GM19467 (cell line): ENCODE measurements around the gene NXPE3.
A peak's percentile ranks its signal among the peaks of the same experiment; 100 is the strongest.

ENCODE experiments used
- ATAC-seq: cut with Tn5 transposase; IDR thresholded peaks from one replicate; pipeline ENCODE4 v1.9.1; 2021; ENCODE audit warnings: mild to moderate bottlenecking, moderate library complexity; ENCODE audit not compliant: unreplicated experiment

The NXPE3 gene

DNA sequence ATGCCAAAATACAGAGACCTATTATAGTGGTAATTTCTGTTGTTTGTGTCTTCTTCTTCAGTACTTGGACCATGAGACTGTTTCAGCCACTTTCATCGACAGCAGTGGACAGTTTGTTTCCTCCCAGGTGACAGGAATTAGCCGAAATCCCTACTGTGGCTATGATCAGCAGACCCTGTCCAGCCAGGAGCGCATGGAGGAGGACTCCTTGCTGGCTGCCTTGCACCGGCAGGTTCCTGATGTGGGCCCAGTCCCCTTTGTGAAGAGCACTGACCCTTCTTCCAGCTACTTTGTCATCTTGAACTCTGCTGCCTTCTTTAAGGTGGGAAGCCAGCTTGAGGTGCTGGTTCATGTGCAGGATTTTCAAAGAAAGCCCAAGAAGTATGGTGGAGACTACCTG, 22.2 kb downstream of the NXPE3 start:
- no peak for ATAC-seq

DNA sequence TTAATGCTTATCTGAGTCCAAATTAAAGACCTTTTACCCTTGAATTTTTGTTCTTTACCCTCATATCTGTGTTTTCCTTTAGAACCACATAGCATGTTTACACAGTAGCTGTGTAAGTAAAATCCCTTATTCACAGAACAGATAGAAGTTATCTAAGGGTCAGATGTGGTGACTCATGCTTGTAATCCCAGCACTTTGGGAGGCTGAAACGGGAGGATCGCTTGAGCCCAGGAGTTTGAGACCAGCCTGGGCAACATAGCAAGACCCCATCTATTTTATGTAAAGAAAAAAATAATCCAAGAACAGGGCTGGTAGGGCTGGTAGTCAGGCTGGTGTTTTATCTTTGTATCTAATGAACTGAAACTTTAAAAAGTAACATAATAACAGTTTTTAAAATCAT, 23.2 kb downstream of the NXPE3 start:
- no peak for ATAC-seq

DNA sequence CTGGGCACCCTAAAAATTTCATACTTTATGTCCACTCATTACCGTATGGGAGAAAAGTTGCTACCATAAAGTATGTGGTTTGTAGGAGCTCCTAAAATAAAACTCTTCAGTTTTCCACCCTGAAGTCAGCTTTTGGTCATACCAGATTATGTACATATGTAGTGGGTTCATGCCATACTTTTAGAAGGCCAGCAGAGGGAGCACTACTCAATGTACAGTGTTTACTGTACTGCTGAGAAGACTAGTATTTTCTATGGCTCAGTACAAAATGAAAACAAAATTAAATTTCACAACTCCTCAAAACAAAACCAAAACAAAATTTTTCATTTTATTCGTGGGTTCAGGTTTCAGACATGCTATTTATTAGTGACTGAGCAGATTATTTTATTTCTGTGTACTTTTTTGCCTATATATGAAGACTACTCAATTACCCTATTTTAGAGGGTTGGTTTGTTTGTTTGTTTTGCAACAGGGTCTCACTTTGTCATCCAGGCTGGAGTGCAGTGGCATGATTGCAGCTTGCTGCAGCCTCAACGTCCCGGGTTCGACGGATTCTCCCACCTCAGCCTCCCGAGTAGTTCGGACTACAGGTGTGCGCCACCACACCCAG, 24.3 kb downstream of the NXPE3 start:
- ATAC-seq = peak; percentile 92

DNA sequence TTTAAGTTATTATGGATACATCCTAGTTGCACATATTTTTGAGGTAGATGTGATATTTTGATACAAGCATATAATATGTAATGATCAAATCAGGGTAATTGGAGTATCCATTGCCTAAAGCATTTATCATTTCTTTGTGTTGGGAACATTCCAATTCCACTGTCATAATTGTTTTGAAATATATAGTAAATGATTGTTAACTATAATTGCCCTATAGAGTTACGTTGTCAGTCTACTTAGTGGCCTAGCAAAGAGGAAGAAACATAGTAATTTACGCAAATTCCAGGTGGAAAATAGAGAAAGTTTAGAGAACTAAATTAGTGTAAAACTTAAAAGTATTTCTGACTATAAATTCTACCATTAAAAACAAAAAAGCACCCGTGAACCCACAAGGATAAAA, 24.9 kb downstream of the NXPE3 start:
- no peak for ATAC-seq

DNA sequence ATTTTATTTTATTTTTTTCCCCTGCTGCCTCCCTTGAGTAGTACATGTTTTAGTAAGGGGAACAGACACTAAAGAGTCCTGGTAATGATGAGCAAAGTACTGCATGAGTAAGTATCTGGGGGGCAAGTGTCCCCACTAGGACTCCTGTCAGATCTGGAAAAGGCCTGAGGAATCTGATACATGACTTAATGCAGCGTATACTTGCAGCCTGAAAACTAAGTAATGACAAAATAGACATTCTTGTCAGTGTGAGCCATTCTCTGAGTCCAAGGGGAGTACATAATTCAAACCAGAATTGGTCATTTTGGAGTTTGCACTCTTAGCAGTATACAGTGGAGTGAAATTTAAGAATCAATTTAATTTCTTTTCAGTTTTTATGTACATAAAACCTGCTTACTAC, 27.5 kb downstream of the NXPE3 start:
- ATAC-seq = no peak

DNA sequence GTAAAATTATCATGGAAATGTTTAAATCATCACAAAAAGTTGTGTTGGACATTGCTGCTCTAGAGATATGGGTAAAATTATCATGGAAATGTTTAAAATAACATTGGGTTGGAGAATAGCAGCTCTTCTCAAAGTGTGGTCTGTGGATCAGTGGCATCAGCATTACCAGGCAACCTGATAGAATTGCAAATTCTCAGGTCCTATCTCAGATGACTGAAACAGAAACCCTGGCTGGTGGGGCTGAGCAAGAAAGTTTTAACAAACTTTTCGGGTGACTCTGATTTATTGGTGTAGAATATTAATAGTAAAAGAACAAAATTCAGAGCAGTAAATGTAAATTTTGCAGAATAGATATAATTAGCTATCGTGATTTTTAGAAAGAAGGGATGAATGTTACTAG, 28.9 kb downstream of the NXPE3 start:
- ATAC-seq = peak; percentile 46

DNA sequence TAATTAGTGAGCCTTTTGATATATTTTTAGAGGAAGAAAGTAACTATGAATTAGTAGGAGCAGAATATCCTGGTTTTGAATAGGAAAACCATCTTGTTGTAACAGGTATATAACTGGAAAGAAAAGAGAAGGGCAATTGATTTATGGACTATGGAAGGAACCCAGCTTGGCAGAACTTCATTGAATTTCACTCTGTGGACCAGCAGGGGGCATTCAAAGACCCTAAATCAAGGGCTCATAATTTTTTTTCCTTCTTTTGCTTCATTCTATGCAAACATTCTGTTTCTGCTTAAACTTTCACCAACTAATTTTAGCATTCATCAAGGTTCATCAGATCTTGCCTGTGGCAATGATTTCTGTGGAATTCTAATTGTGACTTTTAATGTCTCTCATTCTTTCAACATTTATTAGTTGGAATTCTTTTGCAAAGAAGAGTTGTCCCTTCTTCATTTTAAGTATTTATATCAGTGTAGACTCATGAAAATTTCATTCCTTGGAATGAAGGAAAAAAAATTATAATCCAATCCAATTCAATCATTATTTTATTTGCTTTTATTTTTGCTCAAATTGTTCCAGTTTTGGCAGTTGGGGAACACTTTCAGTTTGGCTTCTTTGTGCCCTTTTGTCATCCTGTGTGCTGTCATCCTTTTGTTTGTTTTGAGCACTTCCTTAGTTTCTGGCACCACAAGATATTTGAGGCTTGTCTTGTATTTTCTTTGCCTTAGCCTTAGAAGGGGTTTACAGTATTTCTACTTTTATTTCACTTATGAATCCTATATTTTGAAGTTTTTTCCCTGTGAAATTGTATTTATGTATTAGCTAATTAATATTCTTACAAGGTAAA, 30.4 kb downstream of the NXPE3 start:
- ATAC-seq = no peak

DNA sequence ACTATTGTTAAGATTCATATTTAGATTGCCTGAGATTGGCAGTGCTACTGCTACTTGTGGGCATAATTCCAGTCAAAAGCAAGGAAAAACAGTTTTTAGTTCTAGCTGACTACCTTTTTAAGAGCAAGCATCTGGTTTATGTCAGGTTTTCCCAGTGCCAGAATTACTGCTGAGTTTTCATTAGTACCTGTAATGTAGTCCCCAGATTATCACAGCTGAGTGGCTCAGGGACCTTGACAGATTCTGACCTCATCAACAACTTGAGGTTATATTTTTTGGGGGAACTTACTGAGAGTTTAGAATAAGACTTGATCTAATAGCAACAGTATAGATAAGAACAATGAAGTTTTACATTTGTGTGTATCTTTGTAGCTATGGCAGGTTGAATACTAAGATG, 31.0 kb downstream of the NXPE3 start:
- no peak for ATAC-seq

DNA sequence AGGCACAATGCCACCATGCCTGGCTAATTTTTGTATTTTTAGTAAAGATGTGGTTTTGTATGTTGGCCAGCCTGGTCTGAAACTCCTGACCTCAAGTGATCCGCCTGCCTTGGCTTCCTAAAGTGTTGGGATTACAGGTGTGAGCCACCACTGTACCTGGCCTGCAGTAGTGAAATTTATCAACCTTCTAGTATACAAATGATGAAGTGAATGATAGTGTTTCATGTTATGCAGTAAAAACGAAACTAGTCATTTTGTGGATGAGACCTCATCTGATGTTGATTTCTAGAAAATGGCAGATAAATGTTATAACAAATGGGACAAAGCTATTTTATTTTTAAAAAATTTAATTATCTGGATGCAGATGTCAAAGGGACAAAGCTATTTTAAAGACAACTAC, 32.9 kb downstream of the NXPE3 start:
- no peak for ATAC-seq

DNA sequence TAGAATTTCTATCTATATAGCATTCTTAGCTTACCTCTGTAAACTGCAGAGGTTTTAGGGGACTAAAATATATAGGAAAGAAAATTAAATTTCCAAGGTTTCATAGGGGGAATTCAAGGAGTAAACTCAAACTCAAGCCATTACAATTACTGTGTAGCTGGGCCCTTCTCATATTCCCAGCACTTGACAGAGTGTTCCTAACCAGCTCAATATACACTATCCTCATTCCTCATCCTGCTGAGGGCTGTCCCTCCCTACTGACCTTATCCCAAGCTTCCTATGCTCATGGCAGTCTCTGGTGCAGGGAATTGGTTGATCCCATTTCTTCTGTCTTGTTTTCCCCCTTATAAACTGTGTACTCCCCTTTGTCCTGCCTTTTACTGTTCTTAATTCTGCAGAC, 33.9 kb downstream of the NXPE3 start:
- no peak for ATAC-seq

DNA sequence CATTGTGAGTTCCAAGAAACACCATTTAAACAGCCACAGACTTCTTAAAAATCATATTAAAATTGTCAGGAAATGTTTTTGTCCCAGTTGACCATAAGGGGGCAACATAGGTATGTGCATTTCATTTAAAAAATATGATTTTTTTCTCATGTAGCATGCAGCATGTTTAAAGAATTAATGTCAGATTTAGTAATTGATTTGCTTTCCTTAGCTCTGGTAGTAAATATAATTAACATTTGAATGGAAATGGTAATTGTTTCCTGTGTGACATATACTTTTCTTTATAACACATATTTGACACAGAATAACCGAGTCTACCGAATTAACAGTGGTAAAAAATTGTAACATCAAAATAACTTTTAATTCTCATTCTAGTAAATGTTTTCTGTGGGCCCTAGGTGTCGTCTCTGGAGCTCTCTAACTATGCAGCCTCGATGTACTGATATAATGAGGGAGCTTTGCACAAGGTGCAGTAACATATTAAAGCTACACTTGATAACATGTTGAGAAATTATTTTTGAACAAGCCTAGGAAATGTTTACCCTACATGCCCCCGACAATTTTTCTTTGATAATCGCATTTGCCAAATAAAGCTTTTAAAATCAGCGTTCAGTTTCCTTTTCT, 34.9 kb downstream of the NXPE3 start:
- no peak for ATAC-seq

DNA sequence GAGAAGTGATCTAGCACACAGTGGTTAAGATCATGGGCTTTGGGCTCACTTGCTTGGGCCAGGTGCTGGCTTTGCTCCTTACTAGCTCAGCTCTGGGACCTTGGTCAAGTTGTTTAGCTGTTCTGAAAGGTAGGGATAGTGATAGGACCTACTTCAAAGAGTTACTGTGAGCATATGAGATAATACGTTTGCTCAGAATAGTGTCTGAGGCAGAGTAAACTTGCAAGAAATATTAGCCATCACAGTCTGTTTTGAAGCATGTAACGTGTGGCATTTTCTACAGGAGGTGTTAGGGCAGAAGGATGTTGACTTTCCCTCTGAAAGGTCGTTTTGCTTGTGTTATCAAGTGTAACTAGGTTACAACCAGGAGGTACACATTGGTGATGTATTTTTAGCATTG, 35.8 kb downstream of the NXPE3 start:
- no peak for ATAC-seq

DNA sequence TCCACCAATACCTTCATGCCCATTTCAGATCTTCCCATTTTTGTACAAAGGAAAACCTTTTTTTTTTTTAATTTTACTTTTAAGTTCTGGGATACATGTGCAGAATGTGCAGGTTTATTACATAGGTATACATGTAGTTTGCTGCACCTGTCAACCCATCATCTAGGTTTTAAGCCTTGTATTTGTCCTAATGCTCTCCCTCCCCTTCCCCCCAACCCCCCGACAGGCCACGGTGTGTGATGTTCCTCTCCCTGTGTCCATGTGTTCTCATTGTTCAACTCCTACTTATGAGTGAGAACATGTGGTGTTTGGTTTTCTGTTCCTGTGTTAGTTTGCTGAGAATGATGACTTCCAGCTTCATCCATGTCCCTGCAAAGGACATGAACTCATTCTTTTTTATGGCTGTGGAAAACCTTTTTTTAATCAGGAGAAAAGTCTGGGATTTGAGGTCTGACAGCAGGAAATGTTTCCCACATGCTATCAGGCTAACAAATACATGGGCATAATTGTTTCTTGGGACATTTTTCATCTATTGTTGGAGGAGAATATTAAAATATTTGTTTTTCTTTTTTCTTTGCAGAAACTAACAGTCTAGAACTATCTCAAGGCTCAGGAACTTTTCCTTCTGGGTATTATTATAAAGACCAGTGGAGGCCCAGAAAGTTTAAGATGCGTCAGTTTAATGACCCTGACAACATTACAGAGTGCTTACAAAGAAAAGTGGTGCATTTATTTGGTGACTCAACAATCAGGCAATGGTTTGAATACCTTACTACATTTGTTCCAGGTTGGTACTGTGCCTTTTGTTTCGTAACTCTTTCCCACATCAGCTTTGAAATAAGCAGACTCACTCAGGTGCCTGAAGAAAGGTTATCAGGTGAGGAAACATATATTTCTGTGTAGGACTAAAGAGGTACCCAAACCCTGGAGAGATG, 37.5 kb downstream of the NXPE3 start:
- no peak for ATAC-seq

DNA sequence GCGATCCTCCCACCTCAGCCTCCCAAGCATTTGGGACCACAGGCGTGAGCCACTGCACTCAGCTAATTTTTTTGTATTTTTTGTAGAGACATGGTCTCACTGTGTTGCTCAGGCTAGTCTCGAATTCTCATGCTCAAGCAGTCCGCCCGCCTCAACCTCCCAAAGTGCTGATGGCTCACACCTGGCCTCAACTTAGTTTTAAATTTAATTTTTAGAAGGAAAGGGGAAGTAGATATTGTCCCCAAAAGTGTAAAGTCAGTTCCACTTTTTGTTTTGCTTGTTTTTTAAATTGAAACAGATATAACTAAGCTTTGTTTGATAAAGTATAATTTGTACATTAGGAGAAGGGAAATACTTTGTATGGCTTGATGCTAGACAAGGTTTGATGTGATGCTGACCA, 39.0 kb downstream of the NXPE3 start:
- no peak for ATAC-seq

DNA sequence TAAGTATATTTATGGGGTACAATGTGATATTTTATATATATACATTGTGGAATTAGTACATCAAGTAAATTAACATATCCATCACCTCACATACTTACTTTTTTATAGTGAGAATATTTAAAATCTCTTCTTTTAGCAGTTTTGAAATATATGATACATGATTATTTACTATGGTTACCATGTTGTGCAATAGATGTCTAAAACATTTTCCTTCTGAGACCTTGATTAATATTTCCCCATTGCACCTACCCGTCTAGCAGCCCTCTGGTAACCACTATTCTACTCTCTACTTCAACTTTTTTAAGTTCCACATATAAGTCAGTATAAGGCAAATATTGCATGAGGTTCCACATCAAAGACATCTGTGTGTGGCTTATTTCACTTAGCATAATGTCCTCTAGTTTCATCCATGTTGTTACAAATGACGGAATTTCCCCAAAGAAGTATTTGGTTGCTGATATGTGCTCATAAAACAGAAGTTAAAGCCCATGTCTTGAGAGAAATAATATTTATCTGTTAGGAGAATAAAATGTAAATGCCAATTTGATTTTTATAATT, 40.7 kb downstream of the NXPE3 start:
- ATAC-seq = no peak

DNA sequence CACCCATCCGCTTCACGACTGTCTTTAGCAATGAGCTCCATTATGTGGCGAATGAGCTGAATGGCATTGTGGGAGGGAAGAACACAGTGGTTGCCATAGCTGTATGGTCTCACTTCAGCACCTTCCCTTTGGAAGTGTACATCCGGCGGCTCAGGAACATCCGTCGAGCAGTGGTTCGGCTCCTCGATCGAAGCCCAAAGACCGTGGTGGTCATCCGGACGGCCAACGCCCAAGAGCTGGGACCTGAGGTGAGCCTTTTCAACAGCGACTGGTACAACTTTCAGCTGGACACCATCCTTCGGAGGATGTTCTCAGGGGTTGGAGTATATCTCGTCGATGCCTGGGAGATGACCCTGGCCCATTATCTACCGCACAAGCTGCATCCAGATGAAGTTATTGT, 42.5 kb downstream of the NXPE3 start:
- ATAC-seq = no peak

DNA sequence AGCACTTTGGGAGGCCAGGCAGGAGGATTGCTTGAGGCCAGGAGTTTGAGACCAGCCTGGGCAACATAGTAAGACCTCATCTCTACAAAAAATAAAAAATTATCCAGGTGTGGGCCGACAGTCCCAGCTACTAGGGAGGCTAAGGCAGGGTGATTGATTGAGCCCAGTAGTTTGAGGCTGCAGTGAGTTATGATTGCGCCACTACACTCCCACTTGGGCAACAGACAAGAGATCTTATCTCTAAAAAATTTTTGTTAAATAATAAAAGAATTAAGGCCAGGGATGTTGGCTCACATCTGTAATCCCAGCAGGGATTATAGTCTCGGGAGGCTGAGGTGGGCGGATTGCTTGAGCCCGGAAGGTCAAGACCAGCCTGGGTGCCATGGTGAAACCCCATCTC, 44.5 kb downstream of the NXPE3 start:
- no peak for ATAC-seq

DNA sequence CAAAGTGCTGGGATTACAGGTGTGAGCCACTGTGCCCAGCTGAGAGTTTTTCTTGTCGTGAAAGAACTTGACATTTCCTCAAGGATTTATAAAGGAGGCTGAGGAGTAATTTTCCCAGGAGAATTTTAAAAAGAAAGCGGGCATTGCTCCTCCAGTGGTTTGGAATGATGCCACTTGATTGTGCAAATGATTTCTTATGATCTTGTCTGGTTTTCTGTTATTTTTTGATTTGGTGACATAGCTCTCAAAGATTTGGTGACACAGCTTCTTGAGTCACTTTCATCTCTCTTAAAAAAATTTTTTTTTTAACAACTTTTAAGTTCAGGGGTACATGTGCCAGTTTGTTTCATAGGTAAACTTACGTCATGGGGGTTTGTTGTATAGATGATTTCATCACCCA, 45.7 kb downstream of the NXPE3 start:
- ATAC-seq = no peak

DNA sequence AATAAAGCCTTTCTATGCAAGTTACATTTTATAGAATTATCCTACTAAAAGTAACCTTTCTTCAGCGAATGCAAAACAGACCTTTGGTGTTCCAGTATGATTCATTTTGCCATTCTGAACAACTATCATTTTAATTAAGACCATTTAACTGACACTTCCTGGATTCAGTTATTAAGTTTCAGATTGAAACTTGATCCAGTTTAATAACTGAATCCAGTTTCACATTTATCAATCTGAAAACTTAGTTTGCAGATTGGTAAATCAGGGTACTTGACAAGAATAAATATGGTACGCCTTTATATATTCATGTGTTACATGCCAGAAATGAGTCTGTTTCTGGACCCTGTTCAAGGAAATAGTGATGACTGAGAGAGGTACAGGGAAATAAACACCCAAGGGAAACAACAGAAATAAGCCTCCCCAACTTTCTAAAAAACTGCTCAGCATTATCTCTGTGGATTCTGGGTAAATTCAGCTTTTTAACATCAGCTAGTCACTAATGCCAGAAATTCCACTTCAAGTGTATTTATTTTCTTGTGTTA, 47.0 kb downstream of the NXPE3 start:
- no peak for ATAC-seq
